ENCODE results near the gene NDOR1. TPM values are rescaled to one million over a fixed set of nuclear protein-coding genes. Genes with fewer than 3 reads are reported as not detected.

NDOR1 gene
- total and polyA plus RNA-seq, 2 experiments from 2014 or later: 7.8 to 12.3 TPM

- no peak for DNase-seq (ENCODE audit: low spot score)
- peaks cover 33% of the 10 kb centered on the region for H3K4me1 ChIP-seq (ENCODE audit: insufficient read depth)
- no peaks in the 10 kb centered on the region for H3K27me3 ChIP-seq
These were observed 30.1 kb downstream of the NDOR1 start for GRCh38 chr9:137235424-137236237.

GRCh38 chr9:137236238-137236935, 30.9 kb downstream of the NDOR1 start:
- Histone ChIP-seq H3K27me3 (no peaks in the 10 kb centered on the region), H3K27ac (peak overlapping the region; percentile 57), H3K9me3 (ENCODE audit: low read depth) (no peaks in the 10 kb centered on the region), H3K4me3 (no peak overlapping the region), H3K4me1 (ENCODE audit: insufficient read depth) (peaks cover 26% of the 10 kb centered on the region), H3K4me2 (peak overlapping the region; percentile 82), H3K36me3 (replicated peaks; ENCODE audit: insufficient read depth, low read depth) (no peaks in the 10 kb centered on the region), H2AFZ (no peak overlapping the region), H4K20me1 (ENCODE audit: insufficient read depth, poor library complexity, severe bottlenecking) (no peaks in the 10 kb centered on the region), H3K9me2 (replicated peaks; ENCODE audit: insufficient read depth) (no peaks in the 10 kb centered on the region), H3K79me2 (peaks cover 33% of the 10 kb centered on the region)
- TF ChIP-seq CTCF (IDR thresholded peaks at IDR 0.05; ENCODE audit: poor library complexity) (peak; percentile 100), EZH2 (IDR thresholded peaks at IDR 0.05; ENCODE audit: borderline replicate concordance) (no peak)
- DNase-seq (ENCODE audit: low spot score): peak; percentile 96
- WGBS (ENCODE audit: low lambda C conversion rate, missing lambda C conversion rate): 26% methylated on average over 23 of the region's 31 CpGs

More at GRCh38 chr9:137235424-137236237, 30.1 kb downstream of the NDOR1 start:
- WGBS (ENCODE audit: low lambda C conversion rate, missing lambda C conversion rate): 83% methylated on average over 29 of the region's 35 CpGs
- peaks cover 33% of the 10 kb centered on the region for H3K79me2 ChIP-seq
- peak overlapping the region; percentile 57 for H3K27ac ChIP-seq
- peak overlapping the region; percentile 82 for H3K4me2 ChIP-seq
- no peak overlapping the region for H2AFZ ChIP-seq
- TF ChIP-seq CTCF (IDR thresholded peaks at IDR 0.05; ENCODE audit: poor library complexity): peak; percentile 5
- TF ChIP-seq EZH2 (IDR thresholded peaks at IDR 0.05; ENCODE audit: borderline replicate concordance): no peak
- no peaks in the 10 kb centered on the region for H3K9me2 ChIP-seq (replicated peaks; ENCODE audit: insufficient read depth)
- no peaks in the 10 kb centered on the region for H4K20me1 ChIP-seq (ENCODE audit: insufficient read depth, poor library complexity, severe bottlenecking)
- H3K36me3 ChIP-seq (replicated peaks; ENCODE audit: insufficient read depth, low read depth): no peaks in the 10 kb centered on the region
- no peak overlapping the region for H3K4me3 ChIP-seq
- no peaks in the 10 kb centered on the region for H3K9me3 ChIP-seq (ENCODE audit: low read depth)

GRCh38 chr9:137236936-137237421, 31.5 kb downstream of the NDOR1 start:
- TF ChIP-seq EZH2 (IDR thresholded peaks at IDR 0.05; ENCODE audit: borderline replicate concordance) (no peak), EZH2phosphoT487 (IDR thresholded peaks at IDR 0.05; ENCODE audit: low read depth, severe bottlenecking, unreplicated experiment) (no peak), CTCF (IDR thresholded peaks at IDR 0.05; ENCODE audit: poor library complexity) (no peak)
- Histone ChIP-seq H3K4me1 (ENCODE audit: insufficient read depth) (peaks cover 26% of the 10 kb centered on the region), H3K4me2 (peak overlapping the region; percentile 82), H4K20me1 (ENCODE audit: insufficient read depth, poor library complexity, severe bottlenecking) (peaks cover 5% of the 10 kb centered on the region), H3K27me3 (no peaks in the 10 kb centered on the region), H3K27ac (peak overlapping the region; percentile 50), H3K9me2 (replicated peaks; ENCODE audit: insufficient read depth) (no peaks in the 10 kb centered on the region), H3K36me3 (replicated peaks; ENCODE audit: insufficient read depth, low read depth) (no peaks in the 10 kb centered on the region), H3K4me3 (no peak overlapping the region), H2AFZ (no peak overlapping the region), H3K9me3 (ENCODE audit: low read depth) (no peaks in the 10 kb centered on the region), H3K79me2 (peaks cover 37% of the 10 kb centered on the region)
- no peak for DNase-seq (ENCODE audit: low spot score)
- WGBS (ENCODE audit: low lambda C conversion rate, missing lambda C conversion rate): 48% methylated on average over 11 of the region's 11 CpGs

Measured in hepatocyte (in vitro differentiated cells).